Liver (tissue), 3 donors: ENCODE measurements around the gene ADCY9.

Experiments
- RAD21 ChIP-seq, 2 donors: IDR thresholded peaks; 2 replicates each; pipeline ENCODE4 v1.6.1; 2016; ENCODE audit warnings: antibody characterized with exemption in 2 of 2, mild to moderate bottlenecking in 2 of 2
- TF ChIP-seq, protein P1 (sequence below): fragments of 150-350 bp; IDR thresholded peaks from 2 replicates; pipeline ENCODE4 v1.5.1; 2017; ENCODE audit warnings: improper control_type of control experiment, low read depth, low read length; ENCODE audit not compliant: missing input control
- donor health status: healthy.
- donor health status: healthy.

DNA sequence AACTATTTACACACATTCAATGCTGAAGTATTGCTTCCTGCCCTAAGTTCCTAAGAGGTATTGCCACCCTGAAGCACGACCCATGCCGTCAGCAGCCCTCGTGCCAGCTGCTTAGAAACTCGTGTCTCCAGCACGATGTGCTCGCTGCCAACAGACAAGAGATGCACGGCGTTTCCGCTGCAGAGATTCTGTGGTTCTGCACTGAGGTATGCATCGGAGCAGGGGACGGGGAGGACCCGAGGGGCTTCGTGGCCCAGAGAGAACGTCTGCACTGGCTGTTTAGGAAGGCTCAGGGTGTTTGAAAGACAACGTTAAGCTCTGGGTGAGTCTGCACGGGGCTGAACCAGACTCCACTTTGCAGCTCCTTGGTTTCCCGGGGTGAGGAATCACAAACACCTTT, 153.0 kb downstream of the ADCY9 start:
- TF ChIP-seq, protein P1, sequence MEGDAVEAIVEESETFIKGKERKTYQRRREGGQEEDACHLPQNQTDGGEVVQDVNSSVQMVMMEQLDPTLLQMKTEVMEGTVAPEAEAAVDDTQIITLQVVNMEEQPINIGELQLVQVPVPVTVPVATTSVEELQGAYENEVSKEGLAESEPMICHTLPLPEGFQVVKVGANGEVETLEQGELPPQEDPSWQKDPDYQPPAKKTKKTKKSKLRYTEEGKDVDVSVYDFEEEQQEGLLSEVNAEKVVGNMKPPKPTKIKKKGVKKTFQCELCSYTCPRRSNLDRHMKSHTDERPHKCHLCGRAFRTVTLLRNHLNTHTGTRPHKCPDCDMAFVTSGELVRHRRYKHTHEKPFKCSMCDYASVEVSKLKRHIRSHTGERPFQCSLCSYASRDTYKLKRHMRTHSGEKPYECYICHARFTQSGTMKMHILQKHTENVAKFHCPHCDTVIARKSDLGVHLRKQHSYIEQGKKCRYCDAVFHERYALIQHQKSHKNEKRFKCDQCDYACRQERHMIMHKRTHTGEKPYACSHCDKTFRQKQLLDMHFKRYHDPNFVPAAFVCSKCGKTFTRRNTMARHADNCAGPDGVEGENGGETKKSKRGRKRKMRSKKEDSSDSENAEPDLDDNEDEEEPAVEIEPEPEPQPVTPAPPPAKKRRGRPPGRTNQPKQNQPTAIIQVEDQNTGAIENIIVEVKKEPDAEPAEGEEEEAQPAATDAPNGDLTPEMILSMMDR, result no peak
- no peak for TF ChIP-seq RAD21 (IDR thresholded peaks at IDR 0.05)
